Measurements from ENCODE around the gene CIAO3. TPM values are rescaled to one million over a fixed set of nuclear protein-coding genes. Genes with fewer than 3 reads are reported as not detected.

CIAO3 gene
- total RNA-seq, 1 experiment from 2014 or later: 32.8 TPM

- CTCF ChIA-PET: no interaction called here
- H3K4me1 ChIP-seq (ENCODE audit: control insufficient read depth in 1 of 2, insufficient read depth in 2 of 2, low read length in 2 of 2): peaks cover 16 to 42% of the 10 kb centered on the region in 2 experiments
- no peaks in the 10 kb centered on the region for H3K9me3 ChIP-seq (ENCODE audit: control insufficient read depth in 1 of 2, insufficient read depth in 1 of 2, low read depth in 1 of 2, low read length in 2 of 2)
- no peak overlapping the region for H2AFZ ChIP-seq (ENCODE audit: low read depth, low read length, poor library complexity, severe bottlenecking)
- ATAC-seq (no peak), DNase-seq (ENCODE audit: low read depth, low spot score) (no peak)
- POLR2A ChIA-PET: no interaction called here
- no peaks in the 10 kb centered on the region for H3K27me3 ChIP-seq (ENCODE audit: insufficient read depth, low read length)
- no peaks in the 10 kb centered on the region for H3K9me2 ChIP-seq (ENCODE audit: insufficient read depth)
- H3K4me3 ChIP-seq (replicated peaks in 1 of 2; ENCODE audit: low read depth in 1 of 2, low read length in 2 of 2): no peak overlapping the region
- H3K9ac ChIP-seq (ENCODE audit: low read length): no peak overlapping the region
- intact Hi-C loops (cut with micrococcal nuclease): no loop called here
- RAD21 ChIA-PET (ENCODE audit: low non-redundant PET in 1 of 2, low total read pairs in 2 of 2, uncharacterized antibody in 2 of 2, unreplicated experiment in 2 of 2): interaction anchor here in 1 of 2 experiments (0.7 kb wide), 1 partner anchor 68 kb away, joined by 3 read pairs; no protein-coding TSS in a partner anchor
- no TSS peak for BruUV-seq (replicated peaks)
- no peak overlapping the region for H3K27ac ChIP-seq (ENCODE audit: low read depth, low read length)
- H4K20me1 ChIP-seq (ENCODE audit: insufficient read depth): no peaks in the 10 kb centered on the region
- H3K4me2 ChIP-seq (ENCODE audit: low read length): no peak overlapping the region
- H3K79me2 ChIP-seq (ENCODE audit: insufficient read depth, low read length): peaks cover 7% of the 10 kb centered on the region
- TF ChIP-seq EZH2phosphoT487 (IDR thresholded peaks at IDR 0.05; ENCODE audit: borderline replicate concordance): no peak
- TF ChIP-seq ZFX (IDR thresholded peaks at IDR 0.05): no peak
- no peak for TF ChIP-seq ZNF274 (IDR thresholded peaks at IDR 0.05; ENCODE audit: low read depth, low read length)
- no peak for TF ChIP-seq SRF (IDR thresholded peaks at IDR 0.05; ENCODE audit: low read depth)
- TF ChIP-seq ATF3 (IDR thresholded peaks at IDR 0.05): no peak
- peaks cover 5 to 7% of the 10 kb centered on the region in 2 experiments; a peak in 2 of 4 replicates for H3K36me3 ChIP-seq (ENCODE audit: control insufficient read depth in 1 of 2, insufficient read depth in 2 of 2, low read length in 2 of 2)
Observed at GRCh38 chr16:781346-782010, 40.7 kb upstream of the CIAO3 start.

DNA sequence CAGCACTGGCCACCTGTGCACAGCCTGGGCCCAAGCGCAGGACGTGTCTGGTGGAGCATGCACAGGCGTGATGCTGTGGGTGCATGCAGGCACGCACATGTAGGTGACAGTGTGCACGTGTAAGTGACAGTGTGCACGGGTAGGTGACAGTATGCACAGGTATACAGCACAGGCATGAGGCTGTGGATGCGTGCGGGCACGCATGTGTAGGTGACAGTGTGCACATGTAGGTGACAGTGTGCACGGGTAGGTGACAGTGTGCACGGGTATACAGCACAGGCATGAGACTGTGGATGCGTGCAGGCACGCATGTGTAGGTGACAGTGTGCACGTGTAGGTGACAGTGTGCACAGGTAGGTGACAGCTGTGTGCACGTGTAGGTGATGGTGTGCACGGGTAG lies 39.5 kb upstream of the CIAO3 start:
- H3K9ac ChIP-seq (ENCODE audit: low read length): no peak overlapping the region
- BruUV-seq (replicated peaks): no TSS peak
- H3K36me3 ChIP-seq (ENCODE audit: control insufficient read depth in 1 of 2, insufficient read depth in 2 of 2, low read length in 2 of 2): no peaks in the 10 kb centered on the region; a peak in 1 of 4 replicates
- ChIA-PET POLR2A (no interaction called here), RAD21 (ENCODE audit: low non-redundant PET in 1 of 2, low total read pairs in 2 of 2, uncharacterized antibody in 2 of 2, unreplicated experiment in 2 of 2) (no interaction called here), CTCF (no interaction called here)
- no peak overlapping the region for H3K27ac ChIP-seq (ENCODE audit: low read depth, low read length)
- no peak overlapping the region for H2AFZ ChIP-seq (ENCODE audit: low read depth, low read length, poor library complexity, severe bottlenecking)
- intact Hi-C loops (cut with micrococcal nuclease): no loop called here
- TF ChIP-seq EZH2 (IDR thresholded peaks at IDR 0.05) (no peak), JUND (IDR thresholded peaks at IDR 0.05) (no peak)
- no peak overlapping the region for H3K4me2 ChIP-seq (ENCODE audit: low read length)
- no peaks in the 10 kb centered on the region for H3K9me2 ChIP-seq (ENCODE audit: insufficient read depth)
- H3K4me1 ChIP-seq (ENCODE audit: control insufficient read depth in 1 of 2, insufficient read depth in 2 of 2, low read length in 2 of 2): peaks cover 14 to 32% of the 10 kb centered on the region in 2 experiments
- no peak overlapping the region for H3K4me3 ChIP-seq (replicated peaks in 1 of 2; ENCODE audit: low read depth in 1 of 2, low read length in 2 of 2)
- H4K20me1 ChIP-seq (ENCODE audit: insufficient read depth): no peaks in the 10 kb centered on the region
- ATAC-seq (no peak), DNase-seq (ENCODE audit: low read depth, low spot score) (no peak)
- no peaks in the 10 kb centered on the region for H3K9me3 ChIP-seq (ENCODE audit: control insufficient read depth in 1 of 2, insufficient read depth in 1 of 2, low read depth in 1 of 2, low read length in 2 of 2)
- H3K79me2 ChIP-seq (ENCODE audit: insufficient read depth, low read length): no peaks in the 10 kb centered on the region
- H3K27me3 ChIP-seq (ENCODE audit: insufficient read depth, low read length): no peaks in the 10 kb centered on the region
